Type B pancreatic cell (in vitro differentiated cells): Measurements from ENCODE around the gene TECR. TPM values are rescaled to one million over a fixed set of nuclear protein-coding genes. Genes with fewer than 3 reads are reported as not detected.
"Not testable (repeated sequence)": the region's sequence is repeated elsewhere in the genome, so short reads cannot be mapped to it uniquely, and the experiment has no call there.

Experiments
- DNase-seq: peaks from one replicate; pipeline ENCODE4 v3.0.0; 2021; ENCODE audit warnings: mixed read lengths; ENCODE audit not compliant: unreplicated experiment; ENCODE audit errors: extremely low spot score
- H3K27ac Mint-ChIP-seq: 2 replicates; pipeline ENCODE4 v1.8.0; 2021; ENCODE audit warnings: mild to moderate bottlenecking, mixed read lengths
- H3K27me3 Mint-ChIP-seq: 2 replicates; pipeline ENCODE4 v1.8.0; 2021; ENCODE audit warnings: mixed read lengths
- H3K36me3 Mint-ChIP-seq: 2 replicates; pipeline ENCODE4 v1.8.0; 2021; ENCODE audit warnings: mixed read lengths
- H3K4me1 Mint-ChIP-seq: one replicate; pipeline ENCODE4 v1.8.0; 2021; ENCODE audit warnings: mixed read lengths; ENCODE audit not compliant: unreplicated experiment
- H3K4me3 Mint-ChIP-seq: 2 replicates; pipeline ENCODE4 v1.8.0; 2021; ENCODE audit warnings: mild to moderate bottlenecking, mixed read lengths
- H3K9me3 Mint-ChIP-seq: 2 replicates; pipeline ENCODE4 v1.8.0; 2021; ENCODE audit warnings: mixed read lengths
- CTCF ChIP-seq: fragments of 200-600 bp; sonication (generic); conservative IDR thresholded peaks from 2 replicates; pipeline ENCODE4 v1.5.0; 2021; ENCODE audit warnings: antibody characterized with exemption, mild to moderate bottlenecking
- total RNA-seq: library from RNA; stranded (reverse); gene quantifications from 2 replicates; pipeline ENCODE4 v1.2.1, GENCODE V29; 2021; ENCODE audit warnings: low replicate concordance

The TECR gene
- total RNA-seq, 1 donor from 2014 or later, result 171 TPM

GRCh38 chr19:14562660-14563589 lies 33.5 kb downstream of the TECR start:
- no peaks in the 10 kb centered on the region for H3K27me3 Mint-ChIP-seq

GRCh38 chr19:14563590-14563926 lies 34.2 kb downstream of the TECR start:
- DNase-seq, result no peak
- Mint-ChIP-seq H3K27me3 (no peaks in the 10 kb centered on the region), H3K36me3 (peaks cover 6% of the 10 kb centered on the region), H3K4me3 (no peak overlapping the region), H3K4me1 (peaks cover 10% of the 10 kb centered on the region), H3K27ac (no peak overlapping the region), H3K9me3 (no peaks in the 10 kb centered on the region)
- no peak for TF ChIP-seq CTCF

More at GRCh38 chr19:14562660-14563589, 33.5 kb downstream of the TECR start:
- Mint-ChIP-seq H3K4me3 (no peak overlapping the region), H3K4me1 (peaks cover 10% of the 10 kb centered on the region), H3K9me3 (no peaks in the 10 kb centered on the region), H3K36me3 (peaks cover 3% of the 10 kb centered on the region), H3K27ac (no peak overlapping the region)
- TF ChIP-seq CTCF, result no peak
- no peak for DNase-seq

- peaks cover 7% of the 10 kb centered on the region for H3K36me3 Mint-ChIP-seq
- H3K9me3 Mint-ChIP-seq, result no peaks in the 10 kb centered on the region
- H3K4me1 Mint-ChIP-seq, result peaks cover 10% of the 10 kb centered on the region
- H3K27me3 Mint-ChIP-seq, result no peaks in the 10 kb centered on the region
- no peak for TF ChIP-seq CTCF
- H3K27ac Mint-ChIP-seq, result no peak overlapping the region
- no peak overlapping the region for H3K4me3 Mint-ChIP-seq
- no peak for DNase-seq
Measured at GRCh38 chr19:14563989-14564651, 34.7 kb downstream of the TECR start.

- H3K36me3 Mint-ChIP-seq, H3K9me3 Mint-ChIP-seq, H3K27me3 Mint-ChIP-seq, DNase-seq, H3K4me3 Mint-ChIP-seq, H3K27ac Mint-ChIP-seq: not testable (repeated sequence)
- peaks cover 10% of the 10 kb centered on the region for H3K4me1 Mint-ChIP-seq
Measured at GRCh38 chr19:14564652-14565297, 35.4 kb downstream of the TECR start.

GRCh38 chr19:14565298-14565679 lies 35.9 kb downstream of the TECR start:
- no peak for TF ChIP-seq CTCF
- no peak for DNase-seq
- no peak overlapping the region for H3K4me3 Mint-ChIP-seq
- peaks cover 7% of the 10 kb centered on the region for H3K36me3 Mint-ChIP-seq
- H3K4me1 Mint-ChIP-seq, result peaks cover 10% of the 10 kb centered on the region
- H3K27me3 Mint-ChIP-seq, result no peaks in the 10 kb centered on the region
- no peaks in the 10 kb centered on the region for H3K9me3 Mint-ChIP-seq
- H3K27ac Mint-ChIP-seq, result no peak overlapping the region
